ENCODE measurements around the gene ZP4.
"Not testable (repeated sequence)": the region's sequence is repeated elsewhere in the genome, so short reads cannot be mapped to it uniquely, and the experiment has no call there.

The ZP4 gene

GRCh38 chr1:237857455-237857854 is 33.3 kb downstream of the ZP4 start:
- no peak overlapping the region for H3K4me3 ChIP-seq (ENCODE audit: control insufficient read depth, low read depth, low read length)
- DNase-seq (ENCODE audit: low read depth), result no peak
- TF ChIP-seq, protein P1, sequence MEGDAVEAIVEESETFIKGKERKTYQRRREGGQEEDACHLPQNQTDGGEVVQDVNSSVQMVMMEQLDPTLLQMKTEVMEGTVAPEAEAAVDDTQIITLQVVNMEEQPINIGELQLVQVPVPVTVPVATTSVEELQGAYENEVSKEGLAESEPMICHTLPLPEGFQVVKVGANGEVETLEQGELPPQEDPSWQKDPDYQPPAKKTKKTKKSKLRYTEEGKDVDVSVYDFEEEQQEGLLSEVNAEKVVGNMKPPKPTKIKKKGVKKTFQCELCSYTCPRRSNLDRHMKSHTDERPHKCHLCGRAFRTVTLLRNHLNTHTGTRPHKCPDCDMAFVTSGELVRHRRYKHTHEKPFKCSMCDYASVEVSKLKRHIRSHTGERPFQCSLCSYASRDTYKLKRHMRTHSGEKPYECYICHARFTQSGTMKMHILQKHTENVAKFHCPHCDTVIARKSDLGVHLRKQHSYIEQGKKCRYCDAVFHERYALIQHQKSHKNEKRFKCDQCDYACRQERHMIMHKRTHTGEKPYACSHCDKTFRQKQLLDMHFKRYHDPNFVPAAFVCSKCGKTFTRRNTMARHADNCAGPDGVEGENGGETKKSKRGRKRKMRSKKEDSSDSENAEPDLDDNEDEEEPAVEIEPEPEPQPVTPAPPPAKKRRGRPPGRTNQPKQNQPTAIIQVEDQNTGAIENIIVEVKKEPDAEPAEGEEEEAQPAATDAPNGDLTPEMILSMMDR (IDR thresholded peaks at IDR 0.05; ENCODE audit: control insufficient read depth, insufficient read depth, low read depth, low read length, missing control alignments), result no peak

- no peak for DNase-seq (ENCODE audit: low read depth)
- no peak overlapping the region for H3K4me3 ChIP-seq (ENCODE audit: control insufficient read depth, low read depth, low read length)
- TF ChIP-seq, protein P1 (IDR thresholded peaks at IDR 0.05; ENCODE audit: control insufficient read depth, insufficient read depth, low read depth, low read length, missing control alignments), result no peak
Measured at GRCh38 chr1:237852342-237852741, 38.4 kb downstream of the ZP4 start.

DNA sequence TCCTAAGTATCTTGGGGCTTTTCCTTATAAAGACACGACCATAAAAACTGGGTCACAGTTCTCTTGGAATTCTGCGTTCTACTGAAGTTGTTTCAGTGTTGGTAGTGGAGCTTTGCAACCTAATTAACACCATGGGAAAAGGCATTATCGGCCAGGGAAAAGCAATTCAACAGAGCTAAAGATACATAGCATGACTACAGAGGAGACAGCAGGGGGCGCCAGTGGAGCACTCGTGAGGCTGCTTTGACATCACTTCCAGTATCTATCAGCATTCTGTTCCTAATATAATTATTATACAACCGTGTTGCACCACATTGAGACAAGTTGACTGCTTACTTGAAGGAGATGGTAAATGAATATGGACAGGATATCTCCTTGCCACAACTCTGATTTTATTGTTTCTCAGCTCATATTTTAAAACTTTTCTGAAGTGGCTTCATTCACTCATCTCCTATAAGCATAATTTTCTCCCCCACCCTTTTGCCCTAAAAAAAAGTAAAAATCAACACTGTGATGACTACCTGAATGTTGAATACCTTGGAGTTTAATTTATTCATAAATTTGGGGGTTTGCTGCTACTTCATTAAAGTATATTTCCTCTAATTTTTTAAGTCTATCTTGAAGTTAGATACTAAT is 39.4 kb downstream of the ZP4 start:
- peak; percentile 10 for DNase-seq (ENCODE audit: low read depth)
- TF ChIP-seq, protein P1 (IDR thresholded peaks at IDR 0.05; ENCODE audit: control insufficient read depth, insufficient read depth, low read depth, low read length, missing control alignments), result peak; percentile 56
- no peak overlapping the region for H3K4me3 ChIP-seq (ENCODE audit: control insufficient read depth, low read depth, low read length)

- not testable (repeated sequence) for DNase-seq (ENCODE audit: low read depth); H3K4me3 ChIP-seq (ENCODE audit: control insufficient read depth, low read depth, low read length)
Measured at GRCh38 chr1:237843516-237843915, 47.2 kb downstream of the ZP4 start.

GRCh38 chr1:237841485-237841884 is 49.2 kb downstream of the ZP4 start:
- TF ChIP-seq, protein P1 (IDR thresholded peaks at IDR 0.05; ENCODE audit: control insufficient read depth, insufficient read depth, low read depth, low read length, missing control alignments), result no peak
- no peak overlapping the region for H3K4me3 ChIP-seq (ENCODE audit: control insufficient read depth, low read depth, low read length)
- DNase-seq (ENCODE audit: low read depth), result no peak

DNA sequence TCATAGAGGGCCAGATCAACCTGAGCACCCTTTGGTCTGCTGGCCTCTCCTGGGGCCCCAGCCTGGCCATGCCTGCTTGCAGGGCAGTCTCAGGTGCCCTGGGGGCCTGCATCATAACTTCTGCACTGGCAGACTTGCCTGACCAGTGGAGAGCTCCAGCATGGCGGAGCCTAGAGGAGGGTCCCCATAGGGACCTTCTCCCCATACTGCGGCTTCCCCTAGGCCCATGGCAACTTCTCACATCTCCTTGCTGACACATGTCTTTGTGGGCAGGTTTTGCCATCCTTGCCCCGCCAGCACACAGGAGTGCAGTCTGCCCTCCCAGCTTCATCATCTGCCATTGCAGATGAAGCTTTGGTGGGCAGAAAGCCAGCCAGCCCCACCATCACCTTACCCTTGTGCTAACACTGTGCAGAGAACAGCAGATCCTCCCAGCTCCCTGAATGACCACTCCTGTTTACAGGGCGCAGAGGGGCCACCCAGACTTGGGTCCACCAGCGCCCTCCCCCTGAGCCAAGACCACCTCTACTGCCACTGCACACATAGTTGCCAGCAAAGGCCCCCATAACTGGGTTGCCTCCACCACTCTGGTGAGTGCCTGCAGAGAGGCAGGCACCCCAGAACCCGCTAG is 51.7 kb downstream of the ZP4 start:
- TF ChIP-seq, protein P1 (IDR thresholded peaks at IDR 0.05; ENCODE audit: control insufficient read depth, insufficient read depth, low read depth, low read length, missing control alignments), result no peak
- no peak overlapping the region for H3K4me3 ChIP-seq (ENCODE audit: control insufficient read depth, low read depth, low read length)
- DNase-seq (ENCODE audit: low read depth), result no peak

DNA sequence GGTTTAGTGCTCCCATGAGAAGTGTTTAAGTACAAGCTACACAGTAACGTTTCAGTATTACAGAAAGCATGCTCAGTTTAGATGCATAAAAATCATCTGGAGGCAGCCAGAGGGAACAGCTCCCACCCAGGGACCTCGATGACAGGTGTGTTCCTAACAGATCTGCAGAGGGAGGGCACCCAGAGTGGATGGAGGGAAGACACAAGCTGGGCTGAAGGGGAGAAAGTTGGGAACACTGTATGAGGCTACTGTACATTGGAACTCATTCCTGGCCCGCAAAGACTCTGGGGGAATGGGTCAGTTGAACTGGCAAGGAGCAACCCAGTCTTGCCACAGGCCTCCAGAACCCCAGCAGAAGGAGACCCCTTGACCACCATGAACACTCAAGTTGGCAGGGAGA is 52.4 kb downstream of the ZP4 start:
- TF ChIP-seq, protein P1 (IDR thresholded peaks at IDR 0.05; ENCODE audit: control insufficient read depth, insufficient read depth, low read depth, low read length, missing control alignments), result no peak
- no peak for DNase-seq (ENCODE audit: low read depth)
- no peak overlapping the region for H3K4me3 ChIP-seq (ENCODE audit: control insufficient read depth, low read depth, low read length)
